GM21447 (cell line): Measurements from ENCODE around the gene EPG5.
"Not testable (repeated sequence)": the region's sequence is repeated elsewhere in the genome, so short reads cannot be mapped to it uniquely, and the experiment has no call there.

Experiments
- ATAC-seq: cut with Tn5 transposase; IDR thresholded peaks from one replicate; pipeline ENCODE4 v1.9.1; 2021; ENCODE audit not compliant: unreplicated experiment

EPG5 gene

GRCh38 chr18:45874491-45875184 lies 92.5 kb downstream of the EPG5 start:
- ATAC-seq: peak; percentile 93

- no peak for ATAC-seq
Measured at GRCh38 chr18:45871431-45872084, 95.6 kb downstream of the EPG5 start.

DNA sequence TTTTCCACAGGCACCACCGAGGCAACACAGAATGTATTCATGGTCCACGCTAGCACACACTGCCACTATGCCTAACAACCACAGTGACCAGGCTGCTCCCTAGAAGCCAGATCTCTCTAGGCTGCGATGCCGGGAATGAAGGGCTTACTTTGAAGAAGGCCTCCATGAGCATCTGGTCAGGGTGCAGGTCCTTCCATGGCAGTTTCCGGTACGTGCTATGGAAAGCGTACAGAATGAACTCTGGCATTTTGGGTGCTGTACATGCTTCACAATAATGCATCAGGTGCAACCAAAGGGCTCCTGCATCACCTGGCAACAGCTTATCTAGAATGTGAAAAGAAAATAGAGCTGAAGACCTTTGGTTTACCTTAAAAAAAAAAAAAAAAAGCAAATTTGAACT lies 96.7 kb downstream of the EPG5 start:
- no peak for ATAC-seq

DNA sequence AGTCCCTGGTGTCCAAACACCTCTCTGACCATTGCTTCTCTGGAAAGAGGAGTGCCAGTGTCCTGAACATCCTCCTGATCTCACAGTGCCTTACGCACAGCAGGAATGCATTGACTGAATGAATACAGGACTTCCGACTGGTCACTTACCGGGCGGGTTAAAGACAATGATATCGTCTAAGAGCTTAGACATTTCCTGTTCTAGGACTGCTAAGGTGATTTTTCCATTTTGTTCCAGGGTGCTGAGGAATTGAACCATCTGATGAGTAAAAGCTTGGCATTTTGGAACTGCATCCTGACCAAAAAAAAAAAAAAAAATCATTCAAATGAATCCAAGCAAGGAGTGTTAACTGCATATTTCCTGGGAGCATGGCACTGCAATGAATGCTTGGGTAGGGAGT lies 101.7 kb downstream of the EPG5 start:
- no peak for ATAC-seq

DNA sequence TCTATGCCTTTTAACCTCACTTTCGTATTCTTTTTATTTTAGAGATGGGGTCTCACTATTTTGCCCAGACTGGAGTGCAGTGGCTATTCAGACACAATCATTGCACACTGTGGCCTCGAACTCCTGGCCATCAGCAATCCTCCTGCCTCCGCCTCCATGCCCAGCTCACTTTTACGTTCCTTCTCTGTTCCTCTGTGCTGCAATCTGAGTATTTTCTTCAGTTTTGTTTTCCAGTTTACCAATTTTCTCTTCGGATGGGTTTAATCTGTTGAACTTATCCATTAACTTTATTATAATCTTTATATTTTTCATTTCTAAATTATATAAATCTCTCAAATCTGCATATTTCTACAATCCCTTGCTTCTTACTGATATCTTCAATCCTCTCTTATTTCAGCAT lies 103.0 kb downstream of the EPG5 start:
- no peak for ATAC-seq

DNA sequence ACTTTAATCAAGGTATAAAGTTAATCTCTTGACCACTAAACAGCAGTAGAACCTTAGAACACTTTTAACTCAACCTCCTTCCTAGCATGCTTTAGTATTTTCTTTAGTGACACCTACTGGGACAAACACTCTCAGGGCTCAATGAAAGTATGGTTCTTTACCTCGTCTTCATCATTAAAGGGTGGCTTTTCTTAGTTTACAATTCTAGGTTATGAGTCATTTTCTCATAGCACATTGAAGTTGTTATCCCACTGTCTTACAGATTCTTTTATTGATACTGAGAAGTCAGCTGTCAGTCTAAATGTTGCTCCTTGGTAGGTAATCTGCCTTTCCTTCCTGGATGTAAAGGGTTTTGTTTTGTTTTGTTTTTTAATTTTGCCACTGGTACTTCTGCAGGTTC lies 103.7 kb downstream of the EPG5 start:
- ATAC-seq: no peak

- no peak for ATAC-seq
Measured at GRCh38 chr18:45861926-45862325, 105.2 kb downstream of the EPG5 start.

DNA sequence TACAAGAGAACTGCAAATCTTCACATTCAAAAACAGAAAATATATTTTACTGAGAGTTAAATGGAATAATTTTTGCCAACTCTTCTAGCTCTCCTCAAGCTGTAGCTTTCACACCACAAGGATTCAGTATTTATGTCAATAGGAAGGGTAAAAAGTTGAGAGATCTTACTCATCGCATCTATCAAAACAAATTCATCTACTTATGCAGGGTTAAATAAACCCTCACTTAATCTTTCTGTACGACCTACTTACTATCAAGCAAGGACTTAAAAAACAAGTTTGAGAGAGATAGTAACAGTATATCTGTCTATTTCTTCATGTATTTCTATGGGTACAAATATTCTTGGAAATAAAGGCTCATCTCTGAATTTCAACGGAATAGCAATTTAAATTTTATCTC lies 106.2 kb downstream of the EPG5 start:
- no peak for ATAC-seq

GRCh38 chr18:45860492-45860891 lies 106.6 kb downstream of the EPG5 start:
- no peak for ATAC-seq

GRCh38 chr18:45859334-45859733 lies 107.8 kb downstream of the EPG5 start:
- no peak for ATAC-seq

- ATAC-seq: no peak
Measured at GRCh38 chr18:45856531-45856930, 110.6 kb downstream of the EPG5 start.

DNA sequence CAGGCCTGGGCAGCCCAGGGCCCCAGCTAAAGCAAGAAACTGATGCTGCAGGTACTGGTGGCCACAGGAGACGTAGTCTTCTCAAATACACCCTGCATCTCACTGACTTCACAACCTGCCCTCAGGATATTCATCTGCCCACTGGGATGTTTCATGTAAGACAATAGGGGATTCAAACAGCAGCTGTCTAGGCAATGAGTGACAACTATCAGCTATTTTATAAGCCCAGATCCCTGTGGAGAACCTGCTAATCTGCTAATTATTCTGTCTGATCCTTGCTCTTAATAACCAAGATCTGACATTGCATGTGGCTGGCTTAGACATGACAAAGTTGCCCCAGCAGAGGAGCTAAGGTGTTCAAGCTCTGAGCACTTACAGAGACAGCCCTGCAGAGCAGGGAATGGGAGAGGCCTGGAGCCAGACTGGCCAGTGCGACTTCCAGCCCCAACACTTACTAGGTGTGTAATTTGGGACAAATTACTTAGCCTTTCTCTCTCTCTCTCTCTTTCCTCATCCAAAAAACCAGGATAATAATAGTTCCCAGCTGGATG lies 113.0 kb downstream of the EPG5 start:
- no peak for ATAC-seq

GRCh38 chr18:45852631-45853030 lies 114.5 kb downstream of the EPG5 start:
- ATAC-seq: no peak

DNA sequence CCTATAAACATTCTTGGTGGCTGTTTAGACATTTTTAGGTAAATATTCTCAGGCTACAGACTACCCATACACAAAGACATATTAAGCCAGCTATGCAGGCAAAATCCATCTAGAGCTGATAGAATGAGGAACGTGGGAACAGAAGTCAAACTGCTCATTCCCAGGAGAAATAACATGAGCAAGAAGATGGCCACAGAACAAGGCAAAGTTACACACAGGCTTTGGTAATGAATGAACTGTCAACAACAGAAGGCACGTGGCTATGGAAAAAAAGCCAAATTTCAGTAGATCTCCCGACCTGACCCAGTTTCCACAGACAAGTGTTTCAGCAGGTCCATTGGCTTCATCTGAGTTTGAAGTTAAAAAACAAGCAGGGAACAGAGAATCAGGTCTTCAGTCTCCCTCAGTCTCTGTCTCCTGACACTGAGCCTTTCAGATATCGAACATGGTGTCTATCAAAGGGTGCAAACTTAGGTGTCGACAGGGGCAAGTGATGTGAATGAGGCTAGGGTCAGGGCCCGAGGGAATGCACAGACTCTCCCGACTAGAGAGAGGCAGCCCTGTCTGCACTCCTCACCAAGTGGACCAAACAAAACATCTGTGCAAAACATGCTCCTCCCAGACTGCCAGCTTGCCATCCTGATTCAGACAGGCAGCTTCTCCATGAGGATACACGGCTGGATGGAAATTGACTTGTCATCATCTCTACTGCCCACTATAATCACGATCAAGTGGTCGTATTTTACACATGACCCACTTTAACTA lies 115.8 kb downstream of the EPG5 start:
- ATAC-seq: no peak

DNA sequence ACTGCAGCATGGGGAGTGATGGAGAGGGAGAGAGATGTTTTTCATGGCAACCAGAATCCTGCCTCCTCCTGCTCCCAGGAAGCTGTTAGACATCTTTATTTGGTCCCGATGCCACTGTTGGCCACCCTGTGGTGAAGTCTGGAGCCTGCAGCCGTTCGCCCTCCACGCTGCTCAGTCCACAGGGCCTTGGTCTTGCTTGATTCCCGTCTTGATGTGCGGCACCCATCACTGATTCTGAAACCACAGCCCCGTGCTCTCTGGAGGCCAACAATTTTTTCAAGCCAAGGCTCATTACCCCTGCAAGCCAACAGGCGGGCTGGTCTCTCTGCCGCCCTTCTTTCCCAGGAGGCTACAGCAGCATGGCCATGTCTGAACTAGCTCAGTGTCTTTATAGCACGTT lies 117.1 kb downstream of the EPG5 start:
- ATAC-seq: peak; percentile 55

DNA sequence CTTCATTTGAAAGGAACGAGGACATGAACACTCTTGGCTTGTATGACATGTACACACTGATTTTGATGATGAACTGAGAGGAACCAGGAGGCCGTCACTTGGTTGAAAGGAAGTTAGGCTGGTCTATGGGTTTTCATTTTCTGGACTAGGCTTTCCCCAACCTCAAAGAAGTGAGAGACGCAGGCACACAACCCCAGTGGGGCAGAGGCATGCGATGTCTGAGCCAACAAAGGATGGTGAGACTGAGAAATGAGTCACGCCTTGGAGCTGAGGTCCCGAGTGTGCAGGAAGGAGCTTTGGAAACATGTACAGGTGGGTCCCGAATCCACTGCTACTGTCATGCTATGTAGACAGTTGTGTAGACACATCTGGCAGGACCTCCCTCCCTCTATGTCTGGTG lies 117.6 kb downstream of the EPG5 start:
- peak; percentile 47 for ATAC-seq

- ATAC-seq: not testable (repeated sequence)
Measured at GRCh38 chr18:45848643-45849042, 118.5 kb downstream of the EPG5 start.

- ATAC-seq: no peak
Measured at GRCh38 chr18:45847119-45847518, 120.0 kb downstream of the EPG5 start.

DNA sequence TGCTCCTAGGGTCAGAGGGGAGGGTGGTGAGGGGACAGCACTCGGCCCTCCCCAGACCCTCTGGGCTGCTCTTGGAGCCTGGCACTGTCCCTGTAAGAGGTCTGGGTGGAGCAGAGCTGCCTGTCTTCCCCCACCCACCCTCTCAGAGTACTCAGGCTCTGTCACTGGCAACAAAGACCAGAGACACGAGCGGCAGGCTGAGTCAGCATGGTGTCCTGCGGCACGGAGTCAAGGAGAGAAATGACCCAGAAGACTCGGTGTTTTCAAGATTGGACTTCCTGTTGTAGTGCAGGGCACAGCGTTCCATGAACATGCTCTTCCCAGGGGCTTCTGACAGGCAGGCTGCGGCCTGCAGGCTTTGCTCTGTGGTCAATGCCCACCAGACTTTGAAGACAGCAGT lies 121.7 kb downstream of the EPG5 start:
- no peak for ATAC-seq

DNA sequence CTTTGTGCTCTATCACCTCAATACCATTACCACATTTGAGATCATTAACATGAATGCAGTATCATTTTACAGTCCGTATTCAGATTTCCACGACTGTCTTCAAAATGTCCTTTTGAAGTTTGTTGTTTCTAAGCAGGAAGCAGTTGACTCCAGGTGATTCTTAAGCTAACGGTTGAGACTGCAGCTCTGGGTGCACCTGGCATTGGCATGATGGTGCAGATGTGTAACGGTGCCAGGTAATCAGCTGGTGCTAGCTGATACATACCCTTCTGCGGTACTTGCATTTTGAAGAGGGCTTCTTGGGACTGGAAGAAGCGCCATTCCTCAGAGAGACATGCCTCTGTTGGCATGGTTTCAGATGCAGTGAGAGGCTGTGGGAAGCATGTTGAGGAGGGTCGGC lies 122.2 kb downstream of the EPG5 start:
- no peak for ATAC-seq

GRCh38 chr18:45843019-45843418 lies 124.1 kb downstream of the EPG5 start:
- no peak for ATAC-seq
